PFSK-1 (cell line): ENCODE data around the gene KLHL3.

Experiments
- FOXP2 ChIP-seq: optimal IDR thresholded peaks from 2 replicates; pipeline ENCODE3; 2011; ENCODE audit warnings: borderline replicate concordance, control low read depth, inconsistent platforms; ENCODE audit not compliant: insufficient read depth; ENCODE audit errors: extremely low read length, extremely low read depth
- POLR2AphosphoS5 ChIP-seq: IDR thresholded peaks from 2 replicates; pipeline ENCODE4 v1.6.1; 2012; ENCODE audit warnings: low read depth, mild to moderate bottlenecking, control low read depth, low read length, moderate library complexity
- REST ChIP-seq, 2 experiments: IDR thresholded peaks; 2 replicates each; pipeline versions ENCODE4 v1.6.1 to v1.8.0; 2011 to 2012; ENCODE audit warnings: low read depth in 2 of 2, low read length in 2 of 2, control low read depth in 1 of 2, inconsistent platforms in 1 of 2, mild to moderate bottlenecking in 1 of 2, moderate library complexity in 1 of 2; ENCODE audit not compliant: insufficient read depth in 1 of 2
- TAF1 ChIP-seq: IDR thresholded peaks from 2 replicates; pipeline ENCODE4 v1.6.1; 2012; ENCODE audit warnings: low read length, control low read depth, borderline replicate concordance; ENCODE audit not compliant: insufficient read depth

GRCh38 chr5:137666901-137667300, 69.0 kb downstream of the KLHL3 start:
- no peak for TF ChIP-seq REST (IDR thresholded peaks at IDR 0.05; ENCODE audit: insufficient read depth in 1 of 2, low read depth in 2 of 2, low read length in 2 of 2)
- no peak for TF ChIP-seq POLR2AphosphoS5
- TF ChIP-seq TAF1 = no peak
- TF ChIP-seq FOXP2 = no peak
